ENCODE data around the gene OPN1SW.

GRCh38 chr7:128745706-128746105 lies 29.9 kb downstream of the OPN1SW start:
- TF ChIP-seq POLR2A (IDR thresholded peaks at IDR 0.05) (no peak), CTCF (IDR thresholded peaks at IDR 0.05 in 8 of 11, conservative IDR thresholded peaks at IDR 0.05 in 3 of 11) (no peak)

All from spleen (tissue), 7 donors.